OCI-LY7 (cell line): ENCODE data around the gene CDKAL1.

Source experiments
- CTCF ChIP-seq: fragments of 200-600 bp; sonication (generic); conservative IDR thresholded peaks from 2 replicates; pipeline ENCODE4 v1.5.1; 2014; ENCODE audit warnings: mild to moderate bottlenecking, antibody characterized with exemption, low read length, moderate library complexity, mixed read lengths
- EZH2phosphoT487 ChIP-seq: fragments of 200-600 bp; sonication (generic); IDR thresholded peaks from 2 replicates; pipeline ENCODE4 v1.6.1; 2018; ENCODE audit warnings: low read depth, borderline replicate concordance, mild to moderate bottlenecking, mixed run types, antibody characterized with exemption, low read length, moderate library complexity, mixed read lengths

- TF ChIP-seq CTCF, result no peak
- TF ChIP-seq EZH2phosphoT487, result no peak
These were observed 666.0 kb downstream of the CDKAL1 start for GRCh38 chr6:21200134-21200870.
